Mesendoderm (in vitro differentiated cells): Measurements from ENCODE around the gene RPS21.

Experiments used
- DNase-seq: peaks from one replicate; pipeline ENCODE4 v3.0.0; 2013
- H2AK5ac ChIP-seq: 2 replicates; pipeline ENCODE4 v1.6.1; 2013; ENCODE audit warnings: low read length, inconsistent platforms
- H2BK120ac ChIP-seq: 2 replicates; pipeline ENCODE4 v1.6.1; 2013; ENCODE audit warnings: low read depth, mild to moderate bottlenecking, low read length, moderate library complexity, mixed read lengths
- H2BK15ac ChIP-seq: replicated peaks from 2 replicates; pipeline ENCODE4 v1.6.1; 2013; ENCODE audit warnings: low read depth, mild to moderate bottlenecking, moderate library complexity
- H2BK5ac ChIP-seq: 2 replicates; pipeline ENCODE4 v1.6.1; 2013; ENCODE audit warnings: low read length, inconsistent platforms
- H3K18ac ChIP-seq: 2 replicates; pipeline ENCODE4 v1.6.1; 2013; ENCODE audit warnings: mild to moderate bottlenecking, low read length, mixed read lengths
- H3K23ac ChIP-seq: one replicate; pipeline ENCODE4 v1.6.1; 2013; ENCODE audit warnings: low read length
- H3K27ac ChIP-seq: 2 replicates; pipeline ENCODE4 v1.5.1; 2013; ENCODE audit warnings: low read depth, mild to moderate bottlenecking, inconsistent platforms, low read length, moderate library complexity
- H3K27me3 ChIP-seq: 2 replicates; pipeline ENCODE4 v1.6.1; 2013; ENCODE audit warnings: low read length, control low read depth, mild to moderate bottlenecking, inconsistent platforms; ENCODE audit not compliant: insufficient read depth, poor library complexity
- H3K36me3 ChIP-seq: 2 replicates; pipeline ENCODE4 v1.6.1; 2013; ENCODE audit warnings: low read length, inconsistent platforms; ENCODE audit not compliant: control insufficient read depth, insufficient read depth
- H3K4ac ChIP-seq: one replicate; pipeline ENCODE4 v1.6.1; 2013; ENCODE audit warnings: low read depth, mild to moderate bottlenecking, low read length, moderate library complexity
- H3K4me1 ChIP-seq: 2 replicates; pipeline ENCODE4 v1.6.1; 2013; ENCODE audit warnings: low read depth, low read length, inconsistent platforms; ENCODE audit not compliant: control insufficient read depth
- H3K4me2 ChIP-seq: 2 replicates; pipeline ENCODE4 v1.6.1; 2013; ENCODE audit warnings: low read length
- H3K4me3 ChIP-seq: 2 replicates; pipeline ENCODE4 v1.5.1; 2013; ENCODE audit warnings: mild to moderate bottlenecking, low read length
- H3K56ac ChIP-seq: one replicate; pipeline ENCODE4 v1.6.1; 2013; ENCODE audit warnings: low read length
- H3K79me1 ChIP-seq: 2 replicates; pipeline ENCODE4 v1.6.1; 2013; ENCODE audit warnings: low read length, inconsistent platforms
- H3K79me2 ChIP-seq: 2 replicates; pipeline ENCODE4 v1.6.1; 2013; ENCODE audit warnings: mild to moderate bottlenecking, low read length; ENCODE audit not compliant: control insufficient read depth, insufficient read depth
- H3K9ac ChIP-seq: 2 replicates; pipeline ENCODE4 v1.6.1; 2013; ENCODE audit warnings: low read length, inconsistent platforms
- H4K5ac ChIP-seq: one replicate; pipeline ENCODE4 v1.6.1; 2013; ENCODE audit warnings: low read length
- H4K8ac ChIP-seq: one replicate; pipeline ENCODE4 v1.6.1; 2013; ENCODE audit warnings: low read depth, mild to moderate bottlenecking, control low read depth, low read length, moderate library complexity
- WGBS: extraction: QIAGEN DNeasy Blood & Tissue Kit; methylation state at CpG from one replicate; pipeline ENCODE4 v1.1.7; 2013; ENCODE audit warnings: low lambda C conversion rate, missing lambda C conversion rate; ENCODE audit not compliant: insufficient coverage; ENCODE audit errors: extremely low coverage; 5-methylcytosine and 5-hydroxymethylcytosine counted together

RPS21 gene

GRCh38 chr20:62366370-62367135 is 20.4 kb upstream of the RPS21 start:
- WGBS = no CpG with 5 or more reads among the region's 72 CpGs
- Histone ChIP-seq H3K4me1 (peaks cover 12% of the 10 kb centered on the region), H3K27me3 (no peaks in the 10 kb centered on the region), H4K8ac (no peak overlapping the region), H2BK5ac (no peak overlapping the region), H3K79me2 (peaks cover 21% of the 10 kb centered on the region), H3K4ac (peak overlapping the region; percentile 86), H3K23ac (peak overlapping the region; percentile 97), H3K9ac (peak overlapping the region; percentile 88), H3K79me1 (peaks cover 11% of the 10 kb centered on the region), H4K5ac (no peak overlapping the region), H3K18ac (peak overlapping the region; percentile 88), H3K4me3 (peak overlapping the region; percentile 70), H3K56ac (peak overlapping the region; percentile 88), H2BK15ac (no peak overlapping the region), H2BK120ac (peak overlapping the region; percentile 51), H3K4me2 (peak overlapping the region; percentile 50), H3K27ac (peak overlapping the region; percentile 82), H3K36me3 (no peaks in the 10 kb centered on the region), H2AK5ac (no peak overlapping the region)
- DNase-seq = peak; percentile 91

- H3K4me1 ChIP-seq = peaks cover 10% of the 10 kb centered on the region
- no peaks in the 10 kb centered on the region for H3K27me3 ChIP-seq
- no peak within 1 kb of the TSS for H2AK5ac ChIP-seq
- DNase-seq = peak; percentile 70
- H3K18ac ChIP-seq = peak within 1 kb of the TSS; percentile 88
- peak within 1 kb of the TSS; percentile 41 for H2BK5ac ChIP-seq
- H3K4me3 ChIP-seq = peak within 1 kb of the TSS; percentile 70
- no peaks in the 10 kb centered on the region for H3K36me3 ChIP-seq
- peaks cover 11% of the 10 kb centered on the region for H3K79me1 ChIP-seq
- WGBS = no CpG with 5 or more reads among the region's 70 CpGs
- peaks cover 21% of the 10 kb centered on the region for H3K79me2 ChIP-seq
- peak within 1 kb of the TSS; percentile 51 for H2BK120ac ChIP-seq
- peak within 1 kb of the TSS; percentile 86 for H3K4ac ChIP-seq
- H4K8ac ChIP-seq = no peak within 1 kb of the TSS
- peak within 1 kb of the TSS; percentile 97 for H3K23ac ChIP-seq
- H4K5ac ChIP-seq = no peak within 1 kb of the TSS
- peak within 1 kb of the TSS; percentile 88 for H3K56ac ChIP-seq
- H3K9ac ChIP-seq = peak within 1 kb of the TSS; percentile 88
- peak within 1 kb of the TSS; percentile 87 for H3K4me2 ChIP-seq
- peak within 1 kb of the TSS; percentile 82 for H3K27ac ChIP-seq
- H2BK15ac ChIP-seq = peak within 1 kb of the TSS; percentile 25
Measured at GRCh38 chr20:62367136-62367632, 19.7 kb upstream of the RPS21 start, which contains the start of gene LAMA5. LAMA5 (minus strand) TSS chr20:62367312; CDS start chr20:62367245, 67 bp downstream.

- H4K8ac ChIP-seq = no peak overlapping the region
- H3K9ac ChIP-seq = peak overlapping the region; percentile 68
- peak overlapping the region; percentile 25 for H2BK15ac ChIP-seq
- H3K23ac ChIP-seq = peak overlapping the region; percentile 45
- peak; percentile 63 for DNase-seq
- WGBS = no CpG with 5 or more reads among the region's 37 CpGs
- H2BK5ac ChIP-seq = peak overlapping the region; percentile 41
- H2BK120ac ChIP-seq = peak overlapping the region; percentile 49
- peak overlapping the region; percentile 73 for H3K27ac ChIP-seq
- H3K4ac ChIP-seq = peak overlapping the region; percentile 64
- no peak overlapping the region for H2AK5ac ChIP-seq
- H3K56ac ChIP-seq = peak overlapping the region; percentile 88
- no peak overlapping the region for H3K4me3 ChIP-seq
- peaks cover 20% of the 10 kb centered on the region for H3K79me2 ChIP-seq
- no peak overlapping the region for H4K5ac ChIP-seq
- H3K4me2 ChIP-seq = peak overlapping the region; percentile 87
- H3K18ac ChIP-seq = peak overlapping the region; percentile 76
- H3K36me3 ChIP-seq = no peaks in the 10 kb centered on the region
- no peaks in the 10 kb centered on the region for H3K27me3 ChIP-seq
- peaks cover 7% of the 10 kb centered on the region for H3K79me1 ChIP-seq
- peaks cover 8% of the 10 kb centered on the region for H3K4me1 ChIP-seq
Measured at GRCh38 chr20:62367633-62368391, 19.1 kb upstream of the RPS21 start.

- peak overlapping the region; percentile 64 for H3K4ac ChIP-seq
- no peak overlapping the region for H3K4me3 ChIP-seq
- H3K4me1 ChIP-seq = peaks cover 8% of the 10 kb centered on the region
- peak overlapping the region; percentile 68 for H3K9ac ChIP-seq
- H4K5ac ChIP-seq = no peak overlapping the region
- H3K4me2 ChIP-seq = peak overlapping the region; percentile 64
- peak overlapping the region; percentile 34 for H3K27ac ChIP-seq
- no peak overlapping the region for H2AK5ac ChIP-seq
- peak overlapping the region; percentile 76 for H3K18ac ChIP-seq
- no CpG with 5 or more reads among the region's 15 CpGs for WGBS
- H3K79me2 ChIP-seq = peaks cover 19% of the 10 kb centered on the region
- H3K79me1 ChIP-seq = peaks cover 6% of the 10 kb centered on the region
- H3K56ac ChIP-seq = peak overlapping the region; percentile 88
- H2BK120ac ChIP-seq = peak overlapping the region; percentile 49
- peak; percentile 84 for DNase-seq
- no peak overlapping the region for H3K23ac ChIP-seq
- H2BK15ac ChIP-seq = peak overlapping the region; percentile 25
- H4K8ac ChIP-seq = no peak overlapping the region
- H3K27me3 ChIP-seq = no peaks in the 10 kb centered on the region
- H3K36me3 ChIP-seq = no peaks in the 10 kb centered on the region
- H2BK5ac ChIP-seq = no peak overlapping the region
Measured at GRCh38 chr20:62368392-62368975, 18.4 kb upstream of the RPS21 start.

- Histone ChIP-seq H2BK5ac (no peak overlapping the region), H3K4ac (no peak overlapping the region), H3K79me1 (peaks cover 6% of the 10 kb centered on the region), H3K4me2 (peak overlapping the region; percentile 44), H3K56ac (peak overlapping the region; percentile 76), H2AK5ac (no peak overlapping the region), H3K4me1 (peaks cover 8% of the 10 kb centered on the region), H3K36me3 (no peaks in the 10 kb centered on the region), H4K5ac (no peak overlapping the region), H2BK120ac (no peak overlapping the region), H3K27me3 (no peaks in the 10 kb centered on the region), H3K4me3 (no peak overlapping the region), H4K8ac (no peak overlapping the region), H3K23ac (no peak overlapping the region), H3K18ac (peak overlapping the region; percentile 76), H2BK15ac (no peak overlapping the region), H3K27ac (no peak overlapping the region), H3K79me2 (peaks cover 16% of the 10 kb centered on the region), H3K9ac (peak overlapping the region; percentile 68)
- peak; percentile 78 for DNase-seq
- no CpG with 5 or more reads among the region's 28 CpGs for WGBS
Measured at GRCh38 chr20:62368976-62369814, 17.7 kb upstream of the RPS21 start.
